Measurements from ENCODE around the gene TYMS.
A peak's percentile ranks its signal among the peaks of the same experiment; 100 is the strongest.

Gene TYMS

DNA sequence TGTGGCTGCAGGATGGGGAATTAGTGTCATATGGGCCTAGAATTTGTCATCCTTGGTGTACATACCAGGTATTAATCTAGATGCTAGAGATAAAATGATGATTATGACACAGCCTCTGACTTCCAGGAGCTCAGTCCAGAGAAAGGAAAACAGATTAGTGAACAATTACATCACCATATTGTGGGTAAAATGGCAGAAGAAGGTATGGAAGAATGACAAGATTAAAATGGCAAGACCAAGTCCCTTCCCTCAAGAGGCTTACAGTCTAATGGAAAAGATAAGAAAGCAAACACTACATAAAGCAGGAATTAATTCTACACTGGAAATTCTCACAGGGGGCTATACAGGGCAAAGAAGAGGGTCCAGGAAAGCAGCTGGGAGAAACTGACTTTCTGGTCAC lies 25.9 kb upstream of the TYMS start:
- no peak overlapping the region for H2BK5ac ChIP-seq (ENCODE audit: low read length)
- no peak overlapping the region for H3K56ac ChIP-seq (ENCODE audit: low read length)
- H4K8ac ChIP-seq (ENCODE audit: low read depth, low read length) = no peak overlapping the region
- H3K36me3 ChIP-seq (ENCODE audit: control insufficient read depth, insufficient read depth, low read length) = no peaks in the 10 kb centered on the region
- H3K18ac ChIP-seq (ENCODE audit: low read length) = no peak overlapping the region
- H3K23ac ChIP-seq (ENCODE audit: low read length) = no peak overlapping the region
- H3K79me2 ChIP-seq (ENCODE audit: control insufficient read depth, insufficient read depth, low read length) = no peaks in the 10 kb centered on the region
- H3K9ac ChIP-seq (ENCODE audit: low read length) = no peak overlapping the region
- H3K27me3 ChIP-seq (ENCODE audit: insufficient read depth, low read length, poor library complexity) = no peaks in the 10 kb centered on the region
- no peaks in the 10 kb centered on the region for H3K79me1 ChIP-seq (ENCODE audit: low read length)
- H3K27ac ChIP-seq (ENCODE audit: low read depth, low read length) = no peak overlapping the region
- peaks cover 1% of the 10 kb centered on the region for H3K4me1 ChIP-seq (ENCODE audit: control insufficient read depth, low read depth, low read length)
- DNase-seq = no peak
- H3K4me3 ChIP-seq (ENCODE audit: low read length) = no peak overlapping the region
- no peak overlapping the region for H3K4me2 ChIP-seq (ENCODE audit: low read length)
- H3K4ac ChIP-seq (ENCODE audit: low read depth, low read length) = no peak overlapping the region
- H2AK5ac ChIP-seq (ENCODE audit: low read length) = no peak overlapping the region
- H4K5ac ChIP-seq (ENCODE audit: low read length) = no peak overlapping the region
- no peak overlapping the region for H2BK120ac ChIP-seq (ENCODE audit: low read depth, low read length)
- no peak overlapping the region for H2BK15ac ChIP-seq (replicated peaks; ENCODE audit: low read depth)

DNA sequence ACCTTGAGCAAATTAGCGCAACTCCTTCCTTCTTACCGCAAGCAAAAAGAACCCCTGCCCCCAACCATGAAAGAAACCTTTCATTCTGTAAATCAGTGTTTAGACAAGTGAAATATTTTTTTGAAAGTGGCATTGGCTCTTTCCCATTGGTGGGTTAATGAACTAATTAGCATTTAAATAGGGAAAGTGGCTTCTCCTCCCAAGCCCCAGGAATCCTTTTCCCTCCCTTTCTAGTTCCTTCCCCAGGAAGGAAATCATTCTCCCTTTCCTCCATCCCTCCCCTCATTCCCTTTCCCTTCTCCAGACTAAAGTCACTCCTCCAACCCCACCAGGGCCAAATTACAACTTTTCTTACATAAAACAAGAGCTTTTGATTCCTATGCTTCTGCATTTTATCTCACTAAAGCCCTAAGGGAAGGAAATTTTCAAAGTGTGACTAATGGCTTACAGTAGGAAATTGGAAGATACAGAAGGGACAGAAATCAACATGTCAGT lies 22.9 kb upstream of the TYMS start:
- Histone ChIP-seq H3K9ac (ENCODE audit: low read length) (no peak overlapping the region), H3K79me2 (ENCODE audit: control insufficient read depth, insufficient read depth, low read length) (no peaks in the 10 kb centered on the region), H2BK5ac (ENCODE audit: low read length) (no peak overlapping the region), H3K18ac (ENCODE audit: low read length) (no peak overlapping the region), H3K36me3 (ENCODE audit: control insufficient read depth, insufficient read depth, low read length) (no peaks in the 10 kb centered on the region), H4K5ac (ENCODE audit: low read length) (no peak overlapping the region), H3K27me3 (ENCODE audit: insufficient read depth, low read length, poor library complexity) (no peaks in the 10 kb centered on the region), H3K4me1 (ENCODE audit: control insufficient read depth, low read depth, low read length) (peaks cover 1% of the 10 kb centered on the region), H3K4me2 (ENCODE audit: low read length) (no peak overlapping the region), H2BK120ac (ENCODE audit: low read depth, low read length) (no peak overlapping the region), H2AK5ac (ENCODE audit: low read length) (no peak overlapping the region), H3K23ac (ENCODE audit: low read length) (no peak overlapping the region), H4K8ac (ENCODE audit: low read depth, low read length) (no peak overlapping the region), H3K79me1 (ENCODE audit: low read length) (no peaks in the 10 kb centered on the region), H3K4me3 (ENCODE audit: low read length) (no peak overlapping the region), H3K56ac (ENCODE audit: low read length) (no peak overlapping the region), H3K27ac (ENCODE audit: low read depth, low read length) (no peak overlapping the region), H3K4ac (ENCODE audit: low read depth, low read length) (no peak overlapping the region), H2BK15ac (replicated peaks; ENCODE audit: low read depth) (no peak overlapping the region)
- no CpG with 5 or more reads among the region's 2 CpGs for WGBS (ENCODE audit: extremely low coverage, insufficient coverage, low lambda C conversion rate)
- DNase-seq = peak; percentile 28

DNA sequence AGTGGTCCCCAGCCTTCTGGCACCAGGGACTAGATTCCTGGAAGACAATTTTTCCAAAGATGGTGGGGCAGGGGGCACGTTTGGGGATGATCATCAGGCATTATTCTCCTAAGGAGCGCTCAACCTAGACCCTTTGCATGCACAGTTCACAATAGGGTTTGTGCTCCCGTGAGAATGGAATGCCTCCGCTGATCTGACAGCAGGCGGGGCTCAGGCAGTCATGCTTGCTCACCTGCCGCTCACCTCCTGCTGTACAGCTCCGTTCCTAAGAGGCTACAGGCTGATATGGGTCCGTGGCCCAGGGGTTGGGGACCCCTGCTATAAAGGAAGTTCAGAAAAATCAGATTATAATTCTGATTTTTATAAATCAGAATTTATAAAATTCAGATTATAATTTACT lies 22.3 kb upstream of the TYMS start:
- Histone ChIP-seq H3K27me3 (ENCODE audit: insufficient read depth, low read length, poor library complexity) (no peaks in the 10 kb centered on the region), H3K9ac (ENCODE audit: low read length) (no peak overlapping the region), H2BK15ac (replicated peaks; ENCODE audit: low read depth) (no peak overlapping the region), H4K5ac (ENCODE audit: low read length) (no peak overlapping the region), H3K79me1 (ENCODE audit: low read length) (no peaks in the 10 kb centered on the region), H3K4me1 (ENCODE audit: control insufficient read depth, low read depth, low read length) (peaks cover 1% of the 10 kb centered on the region), H2AK5ac (ENCODE audit: low read length) (no peak overlapping the region), H3K4ac (ENCODE audit: low read depth, low read length) (no peak overlapping the region), H2BK120ac (ENCODE audit: low read depth, low read length) (no peak overlapping the region), H3K18ac (ENCODE audit: low read length) (no peak overlapping the region), H2BK5ac (ENCODE audit: low read length) (no peak overlapping the region), H3K27ac (ENCODE audit: low read depth, low read length) (no peak overlapping the region), H3K4me2 (ENCODE audit: low read length) (peak overlapping the region; percentile 5), H3K36me3 (ENCODE audit: control insufficient read depth, insufficient read depth, low read length) (no peaks in the 10 kb centered on the region), H4K8ac (ENCODE audit: low read depth, low read length) (no peak overlapping the region), H3K23ac (ENCODE audit: low read length) (no peak overlapping the region), H3K56ac (ENCODE audit: low read length) (no peak overlapping the region), H3K79me2 (ENCODE audit: control insufficient read depth, insufficient read depth, low read length) (no peaks in the 10 kb centered on the region), H3K4me3 (ENCODE audit: low read length) (no peak overlapping the region)
- DNase-seq = no peak
- no CpG with 5 or more reads among the region's 8 CpGs for WGBS (ENCODE audit: extremely low coverage, insufficient coverage, low lambda C conversion rate)

DNA sequence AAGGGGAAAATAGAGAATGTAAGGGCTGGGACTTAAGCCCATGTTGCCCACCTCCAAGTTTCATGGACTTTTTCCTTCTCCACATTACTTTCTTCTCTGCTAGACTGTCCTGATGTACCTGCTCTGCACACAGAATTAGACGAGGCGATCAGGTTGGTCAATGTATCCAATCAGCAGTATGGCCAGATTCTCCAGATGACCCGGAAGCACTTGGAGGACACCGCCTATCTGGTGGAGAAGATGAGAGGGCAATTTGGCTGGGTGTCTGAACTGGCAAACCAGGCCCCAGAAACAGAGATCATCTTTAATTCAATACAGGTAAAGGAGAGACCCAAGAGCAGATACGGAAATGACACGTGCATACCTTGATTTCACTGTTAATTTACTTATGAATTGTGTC lies 16.2 kb upstream of the TYMS start:
- Histone ChIP-seq H3K27me3 (ENCODE audit: insufficient read depth, low read length, poor library complexity) (no peaks in the 10 kb centered on the region), H2BK15ac (replicated peaks; ENCODE audit: low read depth) (no peak overlapping the region), H2AK5ac (ENCODE audit: low read length) (no peak overlapping the region), H3K4me3 (ENCODE audit: low read length) (no peak overlapping the region), H2BK5ac (ENCODE audit: low read length) (no peak overlapping the region), H3K23ac (ENCODE audit: low read length) (no peak overlapping the region), H3K79me2 (ENCODE audit: control insufficient read depth, insufficient read depth, low read length) (no peaks in the 10 kb centered on the region), H4K8ac (ENCODE audit: low read depth, low read length) (no peak overlapping the region), H3K18ac (ENCODE audit: low read length) (no peak overlapping the region), H3K27ac (ENCODE audit: low read depth, low read length) (no peak overlapping the region), H3K56ac (ENCODE audit: low read length) (no peak overlapping the region), H3K4ac (ENCODE audit: low read depth, low read length) (no peak overlapping the region), H4K5ac (ENCODE audit: low read length) (no peak overlapping the region), H3K4me1 (ENCODE audit: control insufficient read depth, low read depth, low read length) (no peaks in the 10 kb centered on the region), H3K9ac (ENCODE audit: low read length) (no peak overlapping the region), H3K79me1 (ENCODE audit: low read length) (no peaks in the 10 kb centered on the region), H2BK120ac (ENCODE audit: low read depth, low read length) (no peak overlapping the region), H3K36me3 (ENCODE audit: control insufficient read depth, insufficient read depth, low read length) (no peaks in the 10 kb centered on the region), H3K4me2 (ENCODE audit: low read length) (no peak overlapping the region)
- DNase-seq = no peak
- no CpG with 5 or more reads among the region's 6 CpGs for WGBS (ENCODE audit: extremely low coverage, insufficient coverage, low lambda C conversion rate)

DNA sequence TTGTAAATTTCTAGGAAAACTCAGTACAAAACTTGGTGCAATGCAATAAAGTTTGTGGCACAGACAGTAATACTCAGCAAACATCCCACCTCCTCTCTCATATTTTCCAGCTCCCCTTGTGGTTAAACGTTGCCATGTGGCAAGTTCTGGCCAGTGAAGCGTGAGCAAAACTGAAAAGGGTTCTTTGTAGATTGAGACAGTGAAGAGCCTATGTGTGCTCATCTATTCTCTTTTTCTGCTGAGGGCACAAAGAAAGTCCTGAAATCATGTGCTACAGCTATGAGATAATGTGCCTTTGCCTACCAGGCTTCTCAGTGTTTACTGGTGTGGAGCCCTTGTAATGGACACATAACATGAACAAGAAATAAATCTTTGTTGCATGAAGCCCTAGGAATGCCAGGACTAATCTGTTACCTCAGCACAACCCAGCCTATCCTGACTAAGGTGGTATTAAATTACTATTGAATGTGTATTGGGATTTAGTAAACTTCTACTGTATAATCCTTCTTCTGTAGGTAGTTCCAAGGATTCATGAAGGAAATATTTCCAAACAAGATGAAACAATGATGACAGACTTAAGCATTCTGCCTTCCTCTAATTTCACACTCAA lies 13.0 kb upstream of the TYMS start:
- H3K79me1 ChIP-seq (ENCODE audit: low read length) = no peaks in the 10 kb centered on the region
- no peaks in the 10 kb centered on the region for H3K79me2 ChIP-seq (ENCODE audit: control insufficient read depth, insufficient read depth, low read length)
- no CpG with 5 or more reads among the region's 2 CpGs for WGBS (ENCODE audit: extremely low coverage, insufficient coverage, low lambda C conversion rate)
- no peaks in the 10 kb centered on the region for H3K4me1 ChIP-seq (ENCODE audit: control insufficient read depth, low read depth, low read length)
- H4K5ac ChIP-seq (ENCODE audit: low read length) = no peak overlapping the region
- no peak overlapping the region for H2BK5ac ChIP-seq (ENCODE audit: low read length)
- no peaks in the 10 kb centered on the region for H3K36me3 ChIP-seq (ENCODE audit: control insufficient read depth, insufficient read depth, low read length)
- H2BK120ac ChIP-seq (ENCODE audit: low read depth, low read length) = no peak overlapping the region
- no peak overlapping the region for H3K4me3 ChIP-seq (ENCODE audit: low read length)
- no peak overlapping the region for H2BK15ac ChIP-seq (replicated peaks; ENCODE audit: low read depth)
- no peak overlapping the region for H4K8ac ChIP-seq (ENCODE audit: low read depth, low read length)
- DNase-seq = no peak
- H3K18ac ChIP-seq (ENCODE audit: low read length) = no peak overlapping the region
- no peak overlapping the region for H3K9ac ChIP-seq (ENCODE audit: low read length)
- H3K56ac ChIP-seq (ENCODE audit: low read length) = no peak overlapping the region
- no peak overlapping the region for H3K4ac ChIP-seq (ENCODE audit: low read depth, low read length)
- H3K27ac ChIP-seq (ENCODE audit: low read depth, low read length) = no peak overlapping the region
- H3K27me3 ChIP-seq (ENCODE audit: insufficient read depth, low read length, poor library complexity) = no peaks in the 10 kb centered on the region
- H2AK5ac ChIP-seq (ENCODE audit: low read length) = no peak overlapping the region
- H3K4me2 ChIP-seq (ENCODE audit: low read length) = no peak overlapping the region
- no peak overlapping the region for H3K23ac ChIP-seq (ENCODE audit: low read length)

DNA sequence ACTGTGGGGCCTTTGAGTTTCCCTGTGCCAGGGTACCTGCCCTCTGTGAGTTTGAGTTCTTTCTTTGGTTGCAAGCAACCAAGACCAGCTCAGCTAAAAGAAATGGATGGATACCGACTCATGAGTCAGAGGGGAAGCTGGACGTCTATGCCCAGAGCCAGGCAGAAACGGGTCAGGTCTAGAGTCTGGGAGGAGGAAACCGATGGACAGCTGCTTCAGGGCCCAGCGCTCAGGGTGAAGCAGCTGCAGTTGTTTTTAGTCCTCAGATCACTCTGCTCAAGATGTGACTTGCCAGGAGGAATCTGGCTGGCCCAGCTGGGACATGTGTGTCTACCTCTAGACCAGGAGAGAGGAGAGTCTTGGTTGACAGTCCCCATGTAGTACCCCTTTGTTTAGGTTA lies 10.1 kb upstream of the TYMS start:
- Histone ChIP-seq H3K18ac (ENCODE audit: low read length) (no peak overlapping the region), H4K5ac (ENCODE audit: low read length) (no peak overlapping the region)

More for the DNA sequence above, 10.1 kb upstream of the TYMS start:
- Histone ChIP-seq H3K36me3 (ENCODE audit: control insufficient read depth, insufficient read depth, low read length) (no peaks in the 10 kb centered on the region), H4K8ac (ENCODE audit: low read depth, low read length) (no peak overlapping the region), H3K56ac (ENCODE audit: low read length) (no peak overlapping the region), H3K9ac (ENCODE audit: low read length) (no peak overlapping the region), H2BK15ac (replicated peaks; ENCODE audit: low read depth) (no peak overlapping the region), H2BK5ac (ENCODE audit: low read length) (no peak overlapping the region), H2AK5ac (ENCODE audit: low read length) (no peak overlapping the region), H3K4me3 (ENCODE audit: low read length) (no peak overlapping the region), H2BK120ac (ENCODE audit: low read depth, low read length) (no peak overlapping the region), H3K27ac (ENCODE audit: low read depth, low read length) (no peak overlapping the region), H3K79me1 (ENCODE audit: low read length) (no peaks in the 10 kb centered on the region), H3K4me1 (ENCODE audit: control insufficient read depth, low read depth, low read length) (no peaks in the 10 kb centered on the region), H3K23ac (ENCODE audit: low read length) (no peak overlapping the region), H3K4me2 (ENCODE audit: low read length) (no peak overlapping the region), H3K4ac (ENCODE audit: low read depth, low read length) (no peak overlapping the region), H3K79me2 (ENCODE audit: control insufficient read depth, insufficient read depth, low read length) (no peaks in the 10 kb centered on the region), H3K27me3 (ENCODE audit: insufficient read depth, low read length, poor library complexity) (no peaks in the 10 kb centered on the region)
- DNase-seq = no peak
- WGBS (ENCODE audit: extremely low coverage, insufficient coverage, low lambda C conversion rate) = no CpG with 5 or more reads among the region's 5 CpGs
